Activated naive CD4-positive, alpha-beta T cell (primary cell): ENCODE data around the gene PPL.
"Not testable (repeated sequence)": the region's sequence is repeated elsewhere in the genome, so short reads cannot be mapped to it uniquely, and the experiment has no call there.

ENCODE experiments used
- DNase-seq, 4 experiments: peaks; one replicate each; lab custom pipeline; 2025; lab: John Stamatoyannopoulos, UW

Gene PPL

DNA sequence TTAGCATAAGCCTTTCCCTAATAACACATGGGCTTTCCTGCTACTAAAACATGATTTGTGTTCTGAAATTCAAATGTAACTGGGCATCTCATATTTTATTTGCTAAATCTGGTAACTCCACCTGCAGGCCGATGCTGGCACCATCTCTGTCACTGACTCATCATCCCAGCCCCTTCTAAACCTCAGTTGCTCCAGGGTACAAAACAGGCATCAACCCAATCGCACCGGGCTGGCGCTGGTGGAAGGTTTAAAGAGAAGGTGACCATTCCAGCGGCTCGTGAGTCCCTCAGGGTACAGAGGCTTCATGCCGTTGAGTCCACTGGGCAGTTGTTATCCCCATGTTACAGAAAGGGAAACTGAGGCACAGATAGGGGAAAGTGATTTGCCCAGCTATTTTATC, 27.1 kb downstream of the PPL start:
- no peak for DNase-seq

GRCh38 chr16:4908854-4909401, 28.0 kb downstream of the PPL start:
- no peak for DNase-seq

GRCh38 chr16:4904942-4905615, 31.9 kb downstream of the PPL start:
- no peak for DNase-seq

GRCh38 chr16:4904108-4904941, 32.6 kb downstream of the PPL start:
- DNase-seq: no peak

GRCh38 chr16:4902038-4902437, 34.9 kb downstream of the PPL start:
- no peak for DNase-seq

- no peak for DNase-seq
These were observed 36.2 kb downstream of the PPL start for GRCh38 chr16:4900750-4901149.

- no peak for DNase-seq
These were observed 36.9 kb downstream of the PPL start for GRCh38 chr16:4900036-4900435.

GRCh38 chr16:4899474-4899846, 37.5 kb downstream of the PPL start:
- DNase-seq: no peak

- no peak for DNase-seq
These were observed 38.0 kb downstream of the PPL start for GRCh38 chr16:4898811-4899473.

- no peak for DNase-seq
These were observed 39.6 kb downstream of the PPL start for GRCh38 chr16:4897328-4897727.

- DNase-seq: not testable (repeated sequence)
These were observed 40.2 kb downstream of the PPL start for GRCh38 chr16:4896761-4897160.

GRCh38 chr16:4895366-4895765, 41.6 kb downstream of the PPL start:
- no peak for DNase-seq

DNA sequence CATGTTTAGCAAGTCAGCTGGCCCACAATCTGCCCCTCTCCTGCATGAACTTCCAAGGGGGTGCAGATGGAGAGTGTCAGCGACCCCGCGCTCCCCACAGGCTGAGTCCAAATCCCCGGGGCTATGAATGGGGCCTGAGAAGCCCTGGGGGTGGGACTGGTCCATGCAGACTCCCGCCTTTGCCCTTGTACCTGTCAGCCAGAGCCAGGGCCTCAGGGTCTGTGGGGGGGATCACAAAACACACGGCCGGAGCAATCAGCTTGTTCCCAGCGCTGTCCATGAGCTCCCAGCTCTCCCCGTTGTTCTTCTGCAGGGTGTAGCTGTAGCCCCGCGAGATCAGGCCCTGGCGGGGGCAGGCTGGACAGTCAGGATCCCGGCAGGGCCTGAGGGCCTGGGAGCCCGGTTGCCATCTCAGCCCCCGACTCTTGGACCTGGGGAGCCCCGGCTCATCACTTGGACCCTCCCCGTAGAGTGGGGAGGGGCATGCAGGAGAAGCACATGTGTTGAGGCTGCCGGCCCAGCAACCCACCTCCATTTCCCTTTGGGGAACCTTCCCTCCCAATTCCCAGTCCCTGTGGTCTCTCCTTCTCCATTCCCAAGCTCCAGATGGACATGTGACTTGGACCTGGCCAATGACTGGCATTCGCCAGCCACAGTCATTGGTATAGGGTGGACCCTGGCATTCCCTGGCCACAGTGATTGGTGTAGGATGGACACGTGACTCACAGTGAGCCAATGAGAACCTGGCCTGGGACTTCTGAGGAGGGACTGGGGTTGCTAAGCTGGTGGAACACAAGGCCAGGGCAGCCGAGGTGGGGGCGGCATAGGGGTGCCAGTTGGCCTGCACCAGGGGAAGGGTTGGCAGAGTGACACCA, 42.4 kb downstream of the PPL start:
- DNase-seq: no peak

DNA sequence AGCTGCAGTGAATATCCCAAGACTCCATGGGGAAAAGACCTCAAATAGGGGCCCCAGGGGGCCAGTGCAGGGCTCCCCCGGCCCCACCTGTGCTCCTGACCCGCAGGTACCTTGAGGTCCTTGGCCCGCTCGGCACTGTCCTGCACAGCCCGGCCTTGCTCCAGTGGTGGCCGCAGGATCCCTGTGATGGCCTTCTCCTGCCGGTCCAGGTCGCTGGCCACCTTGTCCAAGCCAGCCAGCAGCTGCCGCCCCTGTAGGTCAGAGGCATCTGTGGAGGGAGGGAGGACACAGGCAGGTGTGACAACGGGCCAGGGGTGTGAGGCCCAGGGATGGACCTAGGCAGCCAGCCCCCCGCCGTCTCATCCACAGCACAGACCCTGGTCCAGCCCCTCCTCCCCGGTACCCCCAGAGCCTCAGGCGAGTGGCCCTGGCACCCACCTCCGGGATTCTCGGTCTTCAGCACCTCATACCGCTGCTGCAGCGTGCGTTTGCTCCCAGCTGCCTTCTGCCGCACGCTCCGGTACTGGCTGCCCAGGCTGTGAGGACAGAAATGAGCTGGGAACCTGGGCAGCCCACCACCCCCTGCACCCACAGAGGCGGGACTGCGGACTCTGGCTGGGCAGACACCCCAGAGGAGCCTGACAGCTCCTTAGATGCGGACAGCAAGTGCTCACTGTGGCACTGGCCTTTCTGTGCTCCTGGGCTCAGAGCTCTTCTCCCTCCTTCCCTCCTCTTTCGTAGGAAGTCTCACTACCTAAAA, 43.7 kb downstream of the PPL start:
- DNase-seq: no peak

GRCh38 chr16:4892361-4893102, 44.4 kb downstream of the PPL start:
- no peak for DNase-seq

GRCh38 chr16:4891886-4892216, 45.1 kb downstream of the PPL start:
- no peak for DNase-seq

DNA sequence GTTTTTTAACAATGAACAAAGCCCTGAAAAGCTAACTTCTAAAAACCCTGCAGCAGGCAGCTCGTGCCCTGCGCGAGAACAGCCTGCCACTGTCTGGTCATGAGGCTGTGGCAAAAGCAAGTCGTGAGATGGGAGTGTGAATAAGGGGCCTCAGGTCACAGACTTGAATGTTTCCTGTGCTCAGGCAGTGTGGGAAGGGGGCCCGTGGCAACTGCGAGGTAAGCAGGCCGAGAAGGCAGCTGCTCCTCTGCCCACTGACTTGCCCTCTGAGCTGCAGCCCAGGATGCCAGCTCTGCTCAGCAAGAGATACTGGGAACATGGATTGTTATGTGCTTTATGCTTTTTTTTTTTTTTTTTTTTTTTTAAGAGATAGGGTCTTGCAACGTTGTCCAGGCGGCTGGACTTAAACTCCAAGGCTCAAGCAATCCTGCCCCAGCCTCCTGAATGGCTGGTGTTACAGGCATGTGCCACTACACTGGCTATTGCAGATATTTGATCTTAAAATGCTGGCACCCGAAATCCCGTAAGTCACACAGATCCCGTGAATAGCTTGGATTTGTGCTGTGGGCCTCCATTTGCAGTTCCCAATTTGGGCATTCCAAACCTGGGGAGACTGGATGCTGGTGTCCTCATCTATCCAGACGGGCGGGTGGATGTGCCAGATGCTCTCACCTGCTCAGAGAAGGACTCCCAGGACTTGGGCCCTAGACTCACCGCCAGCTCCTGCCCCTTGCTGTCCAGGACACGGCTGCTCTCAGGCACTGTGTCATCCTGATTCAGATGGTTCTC, 45.7 kb downstream of the PPL start:
- no peak for DNase-seq

GRCh38 chr16:4890686-4891085, 46.3 kb downstream of the PPL start:
- DNase-seq: no peak

DNA sequence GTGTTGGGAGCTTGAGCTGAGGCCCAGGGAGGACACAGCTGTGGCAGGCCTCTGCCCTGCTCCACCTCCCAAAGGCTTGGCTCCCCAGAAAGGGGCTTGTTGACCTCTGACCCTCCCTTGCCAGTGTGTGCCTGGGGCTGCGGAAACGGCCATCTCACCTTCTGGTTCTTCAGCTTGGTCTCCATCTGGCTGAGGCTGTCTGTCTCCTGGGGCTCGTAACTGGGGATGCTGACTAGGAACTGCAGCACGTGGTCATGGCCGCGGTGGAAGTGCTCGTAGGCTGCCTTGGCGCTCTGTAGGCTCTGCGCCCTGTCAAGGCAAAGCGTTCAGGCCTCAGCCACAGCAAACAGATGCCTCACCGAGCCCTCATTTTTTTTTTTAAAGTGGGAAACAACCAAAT, 46.9 kb downstream of the PPL start:
- no peak for DNase-seq
